ENCODE measurements around the gene GUCA1A. TPM values are rescaled to one million over a fixed set of nuclear protein-coding genes. Genes with fewer than 3 reads are reported as not detected.

Gene GUCA1A
- polyA plus RNA-seq, 3 donors, result 0.07 to 0.24 (median 0.15) TPM

Other genes starting within 250 kb of the GUCA1A start
- gene CCND3, start 231.6 kb upstream of the GUCA1A start, polyA plus RNA-seq (ENCODE audit: insufficient read length in 3 of 3), result 10 to 100 TPM; 21.2 to 27.1 (median 22.9) TPM
- 10 to 100 TPM; 18.0 to 24.0 (median 22.0) TPM for gene TAF8, start 122.8 kb upstream of the GUCA1A start, polyA plus RNA-seq (ENCODE audit: insufficient read length in 3 of 3)
- gene C6orf132, start 30.7 kb upstream of the GUCA1A start, polyA plus RNA-seq (ENCODE audit: insufficient read length in 3 of 3), result 1 to 10 TPM; 3.6 to 5.3 (median 4.1) TPM
- gene GUCA1B, start 21.6 kb downstream of the GUCA1A start, polyA plus RNA-seq (ENCODE audit: insufficient read length in 3 of 3), result under 1 TPM; 0.43 to 0.85 (median 0.65) TPM
- 10 to 100 TPM; 29.8 to 33.2 (median 32.1) TPM for gene MRPS10, start 44.5 kb downstream of the GUCA1A start, polyA plus RNA-seq (ENCODE audit: insufficient read length in 3 of 3)

Data from right renal cortex interstitium (tissue), 3 donors.